HG02852 (cell line): Measurements from ENCODE around the gene ECE2.
A peak's percentile ranks its signal among the peaks of the same experiment; 100 is the strongest.

Experiments used
- ATAC-seq: cut with Tn5 transposase; IDR thresholded peaks from one replicate; pipeline ENCODE4 v1.9.1; 2021; ENCODE audit warnings: mild to moderate bottlenecking, moderate library complexity; ENCODE audit not compliant: unreplicated experiment

The ECE2 gene

GRCh38 chr3:184275961-184276910, at the start of gene ECE2:
TSS of gene ECE2 (plus strand) at chr3:184276022. CDS start at chr3:184276154, 132 bp downstream.
- no peak for ATAC-seq

GRCh38 chr3:184227481-184227935, 48.3 kb upstream of the ECE2 start:
- ATAC-seq, result no peak

GRCh38 chr3:184228376-184229137, 47.3 kb upstream of the ECE2 start:
- ATAC-seq, result no peak

- peak; percentile 76 for ATAC-seq
Observed at GRCh38 chr3:184229394-184230080, 46.3 kb upstream of the ECE2 start, which contains the start of gene VWA5B2. TSS of gene VWA5B2 (plus strand) at chr3:184229585. CDS start at chr3:184230529, 944 bp downstream.

- no peak for ATAC-seq
Observed at GRCh38 chr3:184230081-184230602, 45.7 kb upstream of the ECE2 start.

DNA sequence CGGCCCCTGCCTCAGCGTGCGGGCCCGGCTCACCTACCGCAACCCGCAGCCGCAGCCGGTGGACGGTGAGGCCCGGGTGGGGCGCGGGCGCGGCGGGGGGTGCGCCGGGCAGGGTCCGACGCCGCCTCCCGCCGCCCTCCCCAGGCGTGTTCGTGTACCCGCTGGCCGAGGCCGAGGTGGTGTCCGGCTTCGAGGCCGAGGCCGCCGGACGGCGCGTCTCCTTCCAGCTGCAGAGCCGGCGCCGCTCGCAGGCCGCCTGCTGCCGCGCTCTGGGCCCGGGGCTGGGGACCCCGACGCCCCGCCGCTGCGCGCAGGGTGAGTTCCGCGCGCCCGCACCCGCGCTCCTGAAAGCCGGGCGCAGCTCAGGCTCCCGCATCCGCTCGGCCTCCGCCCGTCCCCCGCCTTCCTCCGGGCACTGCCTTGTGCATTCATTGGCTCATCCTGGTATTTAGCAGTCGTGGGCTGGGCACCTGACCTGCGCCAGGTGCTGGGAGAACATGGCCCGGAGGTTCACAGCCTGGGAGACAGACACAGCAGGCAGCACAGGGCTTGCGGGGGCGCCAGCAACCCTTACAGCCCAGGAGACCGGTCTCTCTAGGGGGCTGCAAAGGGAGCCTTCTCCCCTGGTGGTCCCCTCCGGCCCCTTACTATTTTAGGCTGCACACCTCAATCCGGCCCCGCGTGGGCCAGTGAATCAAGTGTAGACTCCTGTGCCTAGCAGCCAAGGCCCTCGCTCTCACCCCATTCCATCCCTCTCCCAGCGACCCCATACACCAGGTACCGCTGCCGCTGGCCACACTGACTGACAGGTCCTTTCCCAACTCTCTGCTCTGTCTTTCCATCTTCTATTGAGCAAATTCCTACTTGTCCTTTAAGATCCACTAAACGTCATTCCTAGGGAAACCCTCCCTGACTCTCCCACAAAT, 45.0 kb upstream of the ECE2 start:
- ATAC-seq, result no peak

- ATAC-seq, result no peak
Observed at GRCh38 chr3:184231671-184232070, 44.2 kb upstream of the ECE2 start.

GRCh38 chr3:184233127-184233843, 42.5 kb upstream of the ECE2 start:
- no peak for ATAC-seq

GRCh38 chr3:184234224-184234623, 41.6 kb upstream of the ECE2 start:
- ATAC-seq, result no peak

- no peak for ATAC-seq
Observed at GRCh38 chr3:184234671-184235380, 41.0 kb upstream of the ECE2 start.

DNA sequence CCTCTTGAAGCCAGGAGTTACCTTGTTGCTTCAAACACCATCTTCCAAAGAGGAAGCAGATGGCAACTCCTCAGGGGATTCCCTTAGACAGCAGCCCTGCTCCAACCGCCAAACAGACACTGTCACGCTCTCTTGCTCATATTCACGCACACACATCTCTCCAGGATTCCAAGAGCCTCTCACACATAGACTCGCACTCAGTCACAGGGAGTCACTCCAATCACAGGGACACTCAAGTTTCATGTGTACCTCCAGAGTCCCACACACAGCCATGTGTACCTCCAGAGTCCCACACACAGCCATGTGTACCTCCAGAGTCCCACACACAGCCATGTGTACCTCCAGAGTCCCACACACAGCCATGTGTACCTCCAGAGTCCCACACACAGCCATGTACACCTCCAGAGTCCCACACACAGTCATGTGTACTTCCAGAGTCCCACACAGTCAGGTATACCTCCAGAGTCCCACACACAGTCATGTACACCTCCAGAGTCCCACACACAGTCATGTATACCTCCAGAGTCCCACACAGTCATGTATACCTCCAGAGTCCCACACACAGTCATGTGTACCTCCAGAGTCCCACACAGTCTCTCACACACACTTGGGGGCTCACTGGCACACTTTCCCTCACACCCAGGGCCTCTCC, 40.3 kb upstream of the ECE2 start:
- ATAC-seq, result no peak

DNA sequence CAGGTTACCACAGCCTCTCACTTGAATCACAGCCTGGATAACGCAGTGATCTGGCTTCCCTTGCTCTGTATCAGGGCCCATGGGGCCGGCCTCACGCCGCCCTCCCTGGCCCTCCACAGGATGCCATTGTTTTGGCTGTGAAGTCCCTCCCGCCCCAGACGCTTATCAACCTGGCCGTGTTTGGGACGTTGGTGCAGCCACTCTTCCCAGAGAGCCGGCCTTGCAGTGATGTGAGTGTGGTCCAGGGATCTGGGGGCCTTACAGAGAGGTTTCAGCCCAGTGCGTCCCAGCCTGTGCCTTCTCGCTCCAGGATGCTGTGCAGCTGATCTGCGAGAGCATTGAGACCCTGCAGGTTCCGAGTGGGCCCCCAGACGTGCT, 39.8 kb upstream of the ECE2 start:
- ATAC-seq, result no peak

DNA sequence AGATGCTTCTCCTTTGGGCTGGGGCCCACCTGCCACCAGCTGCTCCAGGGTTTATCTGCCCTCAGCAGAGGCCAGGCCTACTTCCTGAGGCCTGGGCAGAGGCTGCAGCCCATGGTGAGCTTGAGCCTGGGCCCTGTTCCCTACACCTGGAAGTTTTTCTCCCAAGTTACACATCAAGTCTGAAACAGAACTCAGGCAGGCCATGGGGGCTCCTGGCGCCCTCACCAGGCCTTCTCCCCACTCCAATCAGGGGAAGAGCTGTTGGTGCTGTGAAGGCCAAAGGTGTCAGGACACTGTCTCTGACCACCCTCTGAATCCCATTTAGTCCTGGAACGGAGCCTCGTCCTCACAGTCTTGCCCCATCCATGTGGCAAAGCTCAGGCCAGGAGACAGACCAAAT, 39.2 kb upstream of the ECE2 start:
- ATAC-seq, result no peak

- ATAC-seq, result no peak
Observed at GRCh38 chr3:184237211-184237610, 38.6 kb upstream of the ECE2 start.

DNA sequence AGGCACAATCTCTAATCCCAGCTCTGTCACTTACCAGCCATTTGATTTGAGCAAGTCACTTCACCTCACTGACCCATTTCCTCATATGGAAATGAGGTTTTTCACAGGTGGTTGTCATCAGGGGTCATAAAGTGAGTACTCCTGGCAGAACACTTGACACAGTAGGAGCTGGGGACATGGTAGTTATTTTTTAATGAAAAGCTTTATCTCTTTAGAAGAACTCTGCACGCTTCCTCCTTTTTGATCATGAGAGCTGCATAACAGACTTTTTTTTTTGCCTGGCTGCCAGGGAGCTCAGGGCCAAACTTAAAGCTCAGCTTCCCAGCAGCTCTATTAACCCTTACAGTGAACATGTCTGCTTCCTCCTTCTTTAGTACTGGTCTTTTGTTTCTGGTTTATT, 38.0 kb upstream of the ECE2 start:
- no peak for ATAC-seq

- no peak for ATAC-seq
Observed at GRCh38 chr3:184238246-184238818, 37.5 kb upstream of the ECE2 start.

- no peak for ATAC-seq
Observed at GRCh38 chr3:184239221-184239620, 36.6 kb upstream of the ECE2 start.

GRCh38 chr3:184239708-184240107, 36.1 kb upstream of the ECE2 start:
- ATAC-seq, result no peak
